ENCODE results near the gene STOX1. TPM values are rescaled to one million over a fixed set of nuclear protein-coding genes. Genes with fewer than 3 reads are reported as not detected.
A peak's percentile ranks its signal among the peaks of the same experiment; 100 is the strongest.
"Not testable (repeated sequence)": the region's sequence is repeated elsewhere in the genome, so short reads cannot be mapped to it uniquely, and the experiment has no call there.

Gene STOX1
- total RNA-seq, 1 experiment from 2014 or later: 0.69 TPM

GRCh38 chr10:68829952-68830351, 2.6 kb downstream of the STOX1 start:
- DNase-seq (ENCODE audit: low spot score): no peak

- no peak for DNase-seq (ENCODE audit: low spot score)
Observed at GRCh38 chr10:68831961-68832455, 4.7 kb downstream of the STOX1 start.

DNA sequence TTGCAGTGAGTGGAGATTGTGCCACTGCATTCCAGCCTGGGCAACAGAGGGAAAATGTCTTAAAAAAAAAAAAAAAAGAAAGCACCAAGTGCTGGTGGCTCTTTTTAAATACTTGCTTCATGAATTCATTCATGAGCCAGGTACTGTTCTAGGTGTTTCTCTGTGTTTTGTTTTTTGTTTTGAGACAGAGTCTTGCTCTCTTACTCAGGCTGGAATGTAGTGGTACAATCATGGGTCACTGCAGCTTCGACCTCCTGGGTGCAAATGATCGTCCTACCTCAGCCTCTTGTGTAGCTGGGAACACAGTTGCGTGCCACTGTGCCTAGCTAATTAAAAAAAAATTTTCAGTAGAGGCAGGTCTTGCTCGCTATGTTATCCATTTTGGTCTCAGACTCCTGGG, 5.3 kb downstream of the STOX1 start:
- DNase-seq (ENCODE audit: low spot score): no peak

DNA sequence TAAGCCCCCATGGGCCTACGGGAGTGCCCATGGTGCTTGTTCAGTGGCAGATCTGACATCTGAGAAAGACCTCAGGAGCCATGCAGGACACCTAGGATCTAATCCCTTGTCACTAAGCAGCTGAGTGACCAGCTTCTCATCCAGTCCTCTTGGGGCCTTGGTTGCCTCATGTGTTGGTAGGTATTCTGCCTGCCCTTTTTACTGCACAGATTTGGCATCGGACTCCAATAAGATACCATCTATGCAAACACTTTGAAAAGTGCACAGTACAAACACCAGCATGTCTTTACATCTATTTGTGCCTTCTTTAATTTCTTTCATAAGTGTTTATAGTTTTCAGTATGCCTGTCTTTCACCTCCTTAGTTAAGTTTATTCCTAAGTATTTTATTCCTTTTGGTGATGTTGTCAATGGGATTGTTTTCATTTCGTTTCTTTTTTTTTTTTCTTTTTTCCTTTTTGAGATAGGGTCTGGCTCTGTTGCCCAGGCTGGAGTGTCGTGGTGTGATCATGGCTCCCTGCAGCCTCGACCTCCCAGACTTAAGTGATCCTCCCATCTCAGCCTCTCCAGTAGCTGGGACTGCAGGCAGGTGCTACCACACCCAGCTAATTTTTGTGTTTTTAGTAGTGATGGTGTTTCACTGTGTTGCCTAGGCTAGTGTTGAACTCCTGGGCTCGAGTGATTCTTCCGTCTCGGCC, 10.4 kb downstream of the STOX1 start:
- DNase-seq (ENCODE audit: low spot score): no peak

- not testable (repeated sequence) for DNase-seq (ENCODE audit: low spot score)
Observed at GRCh38 chr10:68840650-68841049, 13.3 kb downstream of the STOX1 start.

- no peak for DNase-seq (ENCODE audit: low spot score)
Observed at GRCh38 chr10:68848281-68848680, 20.9 kb downstream of the STOX1 start.

DNA sequence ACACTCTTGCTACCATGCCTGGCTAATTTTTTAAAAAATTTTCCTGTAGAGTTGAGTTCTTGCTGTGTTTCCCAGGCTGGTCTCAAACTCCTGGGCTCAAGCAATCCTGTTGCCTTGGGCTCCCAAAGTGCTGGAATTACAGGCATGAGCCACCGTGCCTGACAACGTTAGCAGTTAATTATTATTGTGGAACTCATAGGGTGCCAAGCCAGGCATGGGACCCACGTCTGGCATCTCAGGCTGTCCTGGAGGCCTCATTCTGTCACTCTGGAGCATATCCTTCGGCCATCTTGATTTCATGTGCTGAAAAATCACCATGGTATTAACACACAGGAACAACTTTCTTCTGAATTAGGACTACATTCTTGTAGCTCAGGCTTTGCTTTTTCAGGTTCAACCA, 21.5 kb downstream of the STOX1 start:
- DNase-seq (ENCODE audit: low spot score): no peak

- no peak for DNase-seq (ENCODE audit: low spot score)
Observed at GRCh38 chr10:68856352-68856751, 29.0 kb downstream of the STOX1 start.

- no peak for DNase-seq (ENCODE audit: low spot score)
Observed at GRCh38 chr10:68857005-68857404, 29.7 kb downstream of the STOX1 start.

- DNase-seq (ENCODE audit: low spot score): no peak
Observed at GRCh38 chr10:68861253-68861652, 33.9 kb downstream of the STOX1 start.

DNA sequence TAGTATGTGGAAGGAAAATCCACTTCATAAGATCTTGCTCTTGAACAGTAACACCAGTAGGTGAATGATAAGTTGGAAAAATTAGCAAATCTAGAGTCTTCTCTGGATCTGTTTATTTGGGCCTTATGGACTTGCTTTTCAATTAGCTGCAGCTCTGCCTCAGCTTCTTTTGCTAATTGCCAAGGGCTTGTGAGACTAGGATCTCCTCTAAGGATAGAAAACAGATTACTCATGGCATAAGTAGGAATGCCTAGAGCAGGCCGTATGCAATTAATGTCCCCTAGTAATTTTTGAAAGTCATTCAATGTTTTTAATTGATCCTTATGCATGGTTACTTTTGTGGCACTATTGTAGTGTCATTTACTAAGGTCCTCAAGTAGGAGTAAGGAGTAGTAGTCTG, 37.3 kb downstream of the STOX1 start:
- no peak for DNase-seq (ENCODE audit: low spot score)

- not testable (repeated sequence) for DNase-seq (ENCODE audit: low spot score)
Observed at GRCh38 chr10:68868173-68868572, 40.8 kb downstream of the STOX1 start.

GRCh38 chr10:68869623-68870022, 42.3 kb downstream of the STOX1 start:
- no peak for DNase-seq (ENCODE audit: low spot score)

GRCh38 chr10:68870061-68870460, 42.7 kb downstream of the STOX1 start:
- DNase-seq (ENCODE audit: low spot score): no peak

GRCh38 chr10:68870545-68871104, 43.3 kb downstream of the STOX1 start:
- DNase-seq (ENCODE audit: low spot score): no peak

- no peak for DNase-seq (ENCODE audit: low spot score)
Observed at GRCh38 chr10:68871105-68871711, 43.9 kb downstream of the STOX1 start.

DNA sequence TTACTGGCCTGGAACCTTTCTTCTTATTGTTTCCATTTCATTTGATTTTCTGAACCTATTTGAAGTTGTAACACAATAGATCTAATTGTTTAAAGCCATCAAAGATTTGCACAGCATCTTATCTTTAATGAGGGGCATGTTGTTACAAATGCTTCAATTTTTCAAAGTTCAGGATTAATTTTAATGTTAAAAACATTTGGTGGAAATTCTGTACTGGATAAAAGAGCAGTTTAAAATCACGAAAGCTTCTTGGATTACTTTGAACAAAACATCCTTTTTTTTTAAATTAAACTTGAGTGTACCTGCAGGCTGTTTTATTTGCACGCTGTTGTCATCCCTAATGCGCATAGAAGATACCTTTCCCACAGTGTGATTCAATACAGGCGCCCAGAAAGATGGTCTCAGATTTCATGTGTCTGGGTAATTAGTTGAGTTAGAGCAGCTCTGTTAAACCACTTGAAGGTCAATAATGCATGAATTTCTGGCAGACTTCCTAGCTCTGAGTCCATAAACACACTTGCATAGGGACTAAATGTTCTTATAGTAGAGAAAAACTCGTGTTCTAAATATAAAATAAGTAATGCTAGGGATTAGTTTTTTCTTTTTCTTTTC, 44.5 kb downstream of the STOX1 start:
- no peak for DNase-seq (ENCODE audit: low spot score)

DNA sequence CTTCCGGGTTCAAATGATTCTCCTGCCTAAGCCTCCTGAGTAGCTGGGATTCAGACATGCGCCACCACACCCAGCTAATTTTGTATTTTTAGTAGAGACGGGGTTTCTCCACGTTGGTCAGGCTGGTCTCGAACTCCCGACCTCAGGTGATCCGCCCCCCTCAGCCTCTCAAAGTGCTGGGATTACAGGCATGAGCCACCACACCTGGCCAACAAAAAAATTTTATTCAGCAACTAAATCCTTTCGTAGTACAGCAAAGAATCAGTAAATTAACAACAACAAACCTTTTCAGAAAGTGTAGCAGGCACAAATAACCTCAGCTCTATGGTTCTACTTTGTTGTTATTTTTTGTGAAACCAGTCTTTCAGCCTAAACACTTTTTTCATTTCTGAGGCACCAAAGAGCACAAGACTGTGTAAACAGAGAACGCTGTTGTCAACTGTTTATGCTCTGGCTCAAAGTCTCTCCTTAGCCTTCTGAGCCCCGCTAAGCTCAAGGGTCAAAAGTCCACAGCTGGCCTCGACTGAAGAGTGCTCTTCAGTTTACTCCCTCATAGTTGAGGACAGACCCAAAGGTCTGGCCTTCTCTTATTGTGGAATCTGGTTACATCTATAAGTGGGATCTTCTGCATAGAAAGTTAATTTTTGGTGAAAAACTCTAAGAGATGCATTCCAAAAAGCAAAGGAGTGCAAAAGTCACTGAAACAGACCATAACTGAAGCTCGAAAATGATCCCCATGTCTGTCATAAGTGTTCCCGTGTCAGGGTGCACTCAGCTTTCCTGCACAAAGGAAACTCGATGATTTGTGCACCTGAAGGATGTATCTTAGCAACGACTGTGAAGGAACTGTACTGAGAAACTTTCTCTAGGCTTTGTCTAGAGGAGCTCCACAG, 49.2 kb downstream of the STOX1 start:
- peak; percentile 23 for DNase-seq (ENCODE audit: low spot score)

GRCh38 chr10:68877482-68878110, 50.3 kb downstream of the STOX1 start:
- DNase-seq (ENCODE audit: low spot score): no peak

- DNase-seq (ENCODE audit: low spot score): no peak
Observed at GRCh38 chr10:68878496-68878895, 51.2 kb downstream of the STOX1 start.

DNA sequence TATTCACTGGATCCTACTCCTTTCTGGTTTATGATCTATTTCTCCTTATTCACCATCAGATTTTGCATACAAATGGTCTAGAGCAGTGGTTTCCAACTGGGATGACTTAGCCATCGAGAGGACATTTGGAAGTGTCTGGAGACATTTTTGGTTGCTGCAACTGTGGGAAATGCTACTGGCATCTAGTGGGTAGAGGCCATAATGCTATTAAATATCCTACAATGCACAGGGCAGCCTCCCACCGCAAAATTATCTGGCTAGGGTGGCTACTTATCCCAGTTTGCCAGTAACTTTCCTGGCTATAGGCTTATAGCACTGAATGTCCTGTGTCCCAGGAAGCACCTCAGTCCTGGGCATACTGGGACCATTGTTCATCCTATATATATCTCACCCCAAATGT, 52.3 kb downstream of the STOX1 start:
- DNase-seq (ENCODE audit: low spot score): no peak

Data from HT-29 (cell line).